OCI-LY7 (cell line): ENCODE measurements around the gene FAM136A. TPM values are rescaled to one million over a fixed set of nuclear protein-coding genes. Genes with fewer than 3 reads are reported as not detected.

Source experiments
- BruUV-seq: library from RNA; stranded (reverse); fragments of 400-500 nt; replicated peaks from 2 replicates; lab custom pipeline; 2021; lab: Mats Ljungman, UMichigan
- CTCF ChIA-PET: fragments of 300-600 bp; sonication (Branson Sonifier 250); formaldehyde crosslinking; loops from one replicate; lab custom pipeline; 2022; ENCODE audit warnings: antibody characterized with exemption; ENCODE audit not compliant: unreplicated experiment; lab: Charles Lee
- POLR2A ChIA-PET: fragments of 300-600 bp; sonication (Branson Sonifier 250); formaldehyde crosslinking; loops from one replicate; lab custom pipeline; 2022; ENCODE audit warnings: antibody characterized with exemption; lab: Charles Lee
- DNase-seq: peaks from one replicate; pipeline ENCODE4 v3.0.0-alpha.2; 2015; ENCODE audit warnings: low spot score
- H2AFZ ChIP-seq: fragments of 200-600 bp; sonication (generic), shearing (Covaris generic); 2 replicates; pipeline ENCODE4 v1.6.1; 2014; ENCODE audit warnings: mild to moderate bottlenecking, antibody characterized with exemption, low read length, moderate library complexity
- H3K27ac ChIP-seq: fragments of 200-600 bp; sonication (generic); 2 replicates; pipeline ENCODE4 v1.5.1; 2014; ENCODE audit warnings: mixed run types, low read depth, mild to moderate bottlenecking, moderate library complexity, low read length, inconsistent platforms; ENCODE audit not compliant: poor library complexity, severe bottlenecking
- H3K36me3 ChIP-seq: fragments of 200-600 bp; sonication (generic); 2 replicates; pipeline ENCODE4 v1.6.1; 2014; ENCODE audit warnings: mild to moderate bottlenecking, antibody characterized with exemption, low read length, moderate library complexity, mixed read lengths; ENCODE audit not compliant: insufficient read depth
- H3K4me1 ChIP-seq: fragments of 200-600 bp; sonication (generic); 2 replicates; pipeline ENCODE4 v1.5.1; 2014; ENCODE audit warnings: mild to moderate bottlenecking, low read length; ENCODE audit not compliant: insufficient read depth, poor library complexity, severe bottlenecking
- H3K4me2 ChIP-seq: fragments of 200-600 bp; sonication (generic); 2 replicates; pipeline ENCODE4 v1.6.1; 2014; ENCODE audit warnings: mild to moderate bottlenecking, low read length
- H3K4me3 ChIP-seq: fragments of 200-600 bp; sonication (generic); 2 replicates; pipeline ENCODE4 v1.5.1; 2014; ENCODE audit warnings: mild to moderate bottlenecking, low read depth, low read length; ENCODE audit not compliant: poor library complexity, severe bottlenecking
- H3K79me2 ChIP-seq: fragments of 200-600 bp; sonication (generic); 2 replicates; pipeline ENCODE4 v1.6.1; 2016; ENCODE audit warnings: low read depth, mild to moderate bottlenecking, low read length, moderate library complexity, mixed read lengths; ENCODE audit not compliant: insufficient read depth
- H3K9me2 ChIP-seq: fragments of 200-600 bp; sonication (generic); 2 replicates; pipeline ENCODE4 v1.6.1; 2016; ENCODE audit warnings: mild to moderate bottlenecking, low read length, mixed read lengths; ENCODE audit not compliant: insufficient read depth
- H3K9me3 ChIP-seq: fragments of 200-600 bp; sonication (generic); 2 replicates; pipeline ENCODE4 v1.6.1; 2014; ENCODE audit warnings: mild to moderate bottlenecking, mixed run types, low read length, mixed read lengths
- H4K20me1 ChIP-seq: fragments of 200-600 bp; sonication (generic); 2 replicates; pipeline ENCODE4 v1.6.1; 2014; ENCODE audit warnings: mild to moderate bottlenecking, antibody characterized with exemption, low read length, moderate library complexity, mixed read lengths; ENCODE audit not compliant: insufficient read depth
- CTCF ChIP-seq: fragments of 200-600 bp; sonication (generic); conservative IDR thresholded peaks from 2 replicates; pipeline ENCODE4 v1.5.1; 2014; ENCODE audit warnings: mild to moderate bottlenecking, antibody characterized with exemption, low read length, moderate library complexity, mixed read lengths
- EZH2phosphoT487 ChIP-seq: fragments of 200-600 bp; sonication (generic); IDR thresholded peaks from 2 replicates; pipeline ENCODE4 v1.6.1; 2018; ENCODE audit warnings: low read depth, borderline replicate concordance, mild to moderate bottlenecking, mixed run types, antibody characterized with exemption, low read length, moderate library complexity, mixed read lengths
- intact Hi-C: fragments of 100-400 bp; cut with micrococcal nuclease; formaldehyde crosslinking; loops from one replicate; pipeline ENCODE4 v1.10.0; 2022; ENCODE audit not compliant: unreplicated experiment
- total RNA-seq, 2 experiments: library from RNA; depleted of rRNA in 1 of 2; stranded (reverse); fragments of >200 nt in 1 of 2; shearing (Covaris generic) in 1 of 2; gene quantifications; 2 replicates each; pipeline ENCODE4 v1.2.3, GENCODE V29; 2014 to 2022

The FAM136A gene
- total RNA-seq, 2 experiments from 2014 or later, result 57.2 to 82.2 TPM

GRCh38 chr2:70283500-70284191 lies 18.2 kb downstream of the FAM136A start:
- POLR2A ChIA-PET, result interaction anchor here (0.6 to 2.3 kb wide), 5 partner anchors 10 to 471 kb away, joined by 3 to 10 read pairs (median 6); partner anchors contain the start of genes PCYOX1 and SNRPG
- Histone ChIP-seq H3K9me3 (no peaks in the 10 kb centered on the region), H3K79me2 (peaks cover 59% of the 10 kb centered on the region)

GRCh38 chr2:70282439-70282838 lies 19.4 kb downstream of the FAM136A start:
- no peak for DNase-seq
- CTCF ChIA-PET, result no interaction called here
- no peak overlapping the region for H3K4me3 ChIP-seq
- no peak overlapping the region for H3K4me2 ChIP-seq
- BruUV-seq, result no TSS peak
- TF ChIP-seq EZH2phosphoT487 (no peak), CTCF (no peak)
- no peak overlapping the region for H3K27ac ChIP-seq
- H2AFZ ChIP-seq, result no peak overlapping the region
- POLR2A ChIA-PET, result interaction anchor here (2.3 kb wide), 1 partner anchor 25 kb away, joined by 10 read pairs; the partner anchor contains the start of gene PCYOX1
- H3K4me1 ChIP-seq, result no peaks in the 10 kb centered on the region
- no peaks in the 10 kb centered on the region for H3K9me2 ChIP-seq
- H3K79me2 ChIP-seq, result peaks cover 49% of the 10 kb centered on the region; the same call in 1 of the 2 replicates
- peaks cover 100% of the 10 kb centered on the region for H3K36me3 ChIP-seq
- intact Hi-C loops, result no loop called here
- H3K9me3 ChIP-seq, result no peaks in the 10 kb centered on the region
- 0 out of 2 replicates have a peak, but pooled peaks cover 10% of the 10 kb centered on the region for H4K20me1 ChIP-seq

More at GRCh38 chr2:70283500-70284191, 18.2 kb downstream of the FAM136A start:
- TF ChIP-seq EZH2phosphoT487 (no peak), CTCF (no peak)
- Histone ChIP-seq H3K36me3 (peaks cover 100% of the 10 kb centered on the region), H3K4me3 (no peak overlapping the region), H3K4me1 (no peaks in the 10 kb centered on the region), H3K9me2 (no peaks in the 10 kb centered on the region), H2AFZ (no peak overlapping the region), H3K4me2 (no peak overlapping the region), H4K20me1 (0 out of 2 replicates have a peak, but pooled peaks cover 10% of the 10 kb centered on the region), H3K27ac (no peak overlapping the region)
- intact Hi-C loops, result no loop called here
- DNase-seq, result no peak
- BruUV-seq, result no TSS peak
- CTCF ChIA-PET, result interaction anchor here (0.6 to 1.0 kb wide), 2 partner anchors 10 to 26 kb away, joined by 3 to 5 read pairs; partner anchors contain the start of gene PCYOX1
